ENCODE data around the gene LCLAT1. TPM values are rescaled to one million over a fixed set of nuclear protein-coding genes. Genes with fewer than 3 reads are reported as not detected.

The LCLAT1 gene
- total RNA-seq, 1 experiment from 2014 or later: 23.9 TPM

DNA sequence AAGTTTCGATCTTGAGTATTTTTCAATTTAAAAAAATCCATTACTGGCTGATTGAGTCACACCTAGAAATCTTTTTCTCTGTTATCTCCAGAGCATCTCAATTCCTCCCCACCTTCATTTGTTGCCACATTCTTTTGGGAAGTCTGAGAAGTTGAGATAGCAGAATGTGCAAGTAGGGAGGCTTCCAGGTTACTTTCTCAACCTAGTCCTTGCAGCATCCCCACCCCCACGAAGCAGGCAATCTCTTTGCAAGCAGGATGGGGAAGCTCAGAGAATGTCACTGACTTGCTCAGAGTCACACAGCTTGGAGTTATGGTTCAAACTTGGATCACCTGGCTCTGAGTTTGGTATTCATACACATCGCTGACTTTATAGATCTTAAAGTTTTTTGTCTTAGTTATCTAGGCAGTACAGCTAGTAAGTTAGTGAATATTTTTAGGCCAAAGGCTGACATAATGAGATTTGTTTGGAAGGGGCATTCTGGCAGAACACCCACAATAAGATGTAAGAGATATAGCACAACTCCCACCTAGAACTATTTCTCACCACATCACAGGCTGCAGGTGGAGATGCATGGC is 25.9 kb upstream of the LCLAT1 start:
- no peak for DNase-seq (ENCODE audit: low read depth, low spot score)
- in situ Hi-C loops (cut with HindIII; ENCODE audit: low pct_unique_long_range_greater_than_20kb, low sequenced_read_pairs): no loop called here

DNA sequence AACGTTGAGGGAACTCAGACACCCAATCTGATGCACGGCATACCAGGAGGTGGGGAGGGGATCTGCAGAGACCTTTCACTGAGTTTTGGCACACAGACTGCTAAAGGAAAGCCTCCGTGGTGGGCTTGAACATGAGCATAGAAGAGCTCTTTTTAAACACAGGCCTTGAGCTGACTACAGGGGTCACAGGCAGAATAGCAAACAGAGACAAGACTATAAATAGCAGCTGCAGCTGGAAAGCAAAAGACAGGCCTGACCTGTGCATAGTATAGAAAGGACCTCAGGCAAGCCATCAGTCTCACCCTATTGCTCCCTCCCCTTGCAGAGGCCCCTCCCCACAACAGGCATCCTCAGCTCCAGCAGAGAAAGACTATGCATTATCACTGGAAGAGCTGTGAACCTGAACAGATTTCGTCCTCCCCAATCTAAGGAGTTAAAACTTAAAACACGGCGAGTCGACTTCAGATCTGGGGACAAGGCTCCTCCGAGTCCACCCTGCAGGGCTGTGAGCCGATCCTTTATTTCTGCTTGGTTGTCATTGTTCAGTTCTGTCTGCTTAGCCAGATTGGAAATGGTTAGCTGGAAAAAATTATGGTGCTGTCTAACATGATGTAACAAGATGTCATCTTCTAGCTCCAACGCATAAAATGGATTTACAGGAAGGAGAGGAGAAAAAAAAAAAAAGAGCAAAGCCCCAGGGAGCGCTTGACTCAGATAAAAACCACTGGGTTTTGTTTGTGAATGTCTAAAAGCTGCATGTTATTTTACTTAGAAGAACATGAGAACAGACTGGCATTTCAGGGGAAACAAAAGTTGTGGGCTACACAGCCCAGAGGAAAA is 25.2 kb upstream of the LCLAT1 start:
- in situ Hi-C loops (cut with HindIII; ENCODE audit: low pct_unique_long_range_greater_than_20kb, low sequenced_read_pairs): no loop called here
- peak; percentile 55 for DNase-seq (ENCODE audit: low read depth, low spot score)

DNA sequence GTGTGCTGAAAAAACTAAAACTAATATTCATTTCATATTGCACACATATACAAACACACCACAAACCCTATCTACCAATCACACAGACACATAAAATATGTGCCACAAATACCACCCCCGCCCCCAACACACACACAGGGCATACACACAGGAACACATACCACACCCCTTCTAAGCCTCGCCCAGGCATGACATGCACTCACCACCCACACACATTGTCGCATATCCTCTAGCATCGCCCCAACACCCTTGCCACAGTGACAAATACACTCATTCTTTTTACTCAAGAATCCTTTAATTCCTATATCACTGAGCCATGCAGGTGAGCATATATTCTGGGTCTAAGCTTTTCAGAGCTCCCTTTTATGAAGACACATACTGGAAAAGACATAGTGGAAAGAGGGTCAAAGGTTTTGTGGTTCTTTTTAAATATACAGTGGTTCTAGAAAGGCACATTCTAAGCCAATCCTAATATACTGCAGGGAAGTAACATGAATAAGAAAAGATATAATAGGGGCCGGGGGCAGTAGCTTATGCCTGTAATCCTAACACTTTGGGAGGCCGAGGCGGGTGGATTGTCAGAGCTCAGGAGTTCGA is 24.5 kb upstream of the LCLAT1 start:
- in situ Hi-C loops (cut with HindIII; ENCODE audit: low pct_unique_long_range_greater_than_20kb, low sequenced_read_pairs): no loop called here
- peak; percentile 49 for DNase-seq (ENCODE audit: low read depth, low spot score)

- DNase-seq (ENCODE audit: low read depth, low spot score): no peak
- in situ Hi-C loops (cut with HindIII; ENCODE audit: low pct_unique_long_range_greater_than_20kb, low sequenced_read_pairs): no loop called here
Observed at GRCh38 chr2:30424231-30424630, 22.8 kb upstream of the LCLAT1 start.

- DNase-seq (ENCODE audit: low read depth, low spot score): no peak
- in situ Hi-C loops (cut with HindIII; ENCODE audit: low pct_unique_long_range_greater_than_20kb, low sequenced_read_pairs): no loop called here
Observed at GRCh38 chr2:30425326-30425725, 21.7 kb upstream of the LCLAT1 start.

DNA sequence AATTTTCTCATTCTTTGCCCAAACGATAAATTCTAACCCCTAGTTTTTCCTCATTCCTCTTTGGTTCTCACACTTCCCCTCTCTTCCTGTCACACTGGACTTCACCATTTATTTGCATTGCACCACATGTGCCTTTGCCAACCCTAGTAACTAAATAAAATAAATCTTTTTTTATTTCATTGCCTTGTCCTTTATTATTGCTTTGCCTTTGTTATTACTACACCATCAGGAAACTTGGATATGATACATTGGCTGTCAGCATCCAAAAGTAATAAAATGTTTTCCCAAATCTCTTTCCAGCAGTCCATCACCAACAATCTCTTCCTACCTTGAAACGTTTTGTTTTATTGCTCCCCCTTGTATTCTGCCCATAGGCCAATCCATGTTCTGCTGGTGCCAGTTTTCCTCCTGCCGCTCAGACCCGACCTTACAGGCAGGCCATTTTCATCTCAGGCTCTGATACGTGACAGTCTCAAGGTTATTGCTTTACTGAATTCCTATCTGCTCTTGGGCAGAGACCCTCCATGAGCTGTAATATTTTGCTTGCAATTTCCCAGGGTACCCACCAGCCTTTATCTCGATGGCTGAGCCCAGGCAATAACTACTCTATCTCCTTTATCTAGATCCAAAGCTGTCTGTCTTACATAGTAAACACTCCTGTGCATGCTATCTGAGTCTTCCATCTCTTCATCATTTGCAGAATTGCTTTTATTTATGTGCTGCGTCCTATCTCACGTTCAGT is 19.3 kb upstream of the LCLAT1 start:
- in situ Hi-C loops (cut with HindIII; ENCODE audit: low pct_unique_long_range_greater_than_20kb, low sequenced_read_pairs): no loop called here
- DNase-seq (ENCODE audit: low read depth, low spot score): no peak

DNA sequence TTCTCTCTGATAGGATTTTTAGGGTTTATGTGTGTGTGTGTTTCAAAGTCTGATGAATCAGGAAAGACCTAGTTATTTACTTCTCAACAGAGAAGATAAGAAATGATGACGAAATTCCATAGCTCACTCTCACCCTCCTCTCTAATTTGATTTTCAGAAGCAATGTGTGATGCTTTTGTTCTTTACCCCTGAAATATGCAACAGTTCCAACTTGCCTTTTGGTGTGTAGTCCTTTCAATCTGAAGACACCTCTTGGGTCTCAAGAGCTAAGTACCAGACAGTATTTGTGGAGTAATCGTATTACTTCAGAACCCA is 18.7 kb upstream of the LCLAT1 start:
- in situ Hi-C loops (cut with HindIII; ENCODE audit: low pct_unique_long_range_greater_than_20kb, low sequenced_read_pairs): no loop called here
- DNase-seq (ENCODE audit: low read depth, low spot score): no peak

GRCh38 chr2:30428827-30429461 is 18.1 kb upstream of the LCLAT1 start:
- in situ Hi-C loops (cut with HindIII; ENCODE audit: low pct_unique_long_range_greater_than_20kb, low sequenced_read_pairs): no loop called here

GRCh38 chr2:30433541-30434299 is 13.3 kb upstream of the LCLAT1 start:
- in situ Hi-C loops (cut with HindIII; ENCODE audit: low pct_unique_long_range_greater_than_20kb, low sequenced_read_pairs): no loop called here
- no peak for DNase-seq (ENCODE audit: low read depth, low spot score)

More at GRCh38 chr2:30428827-30429461, 18.1 kb upstream of the LCLAT1 start:
- no peak for DNase-seq (ENCODE audit: low read depth, low spot score)

GRCh38 chr2:30434708-30435107 is 12.3 kb upstream of the LCLAT1 start:
- no peak for DNase-seq (ENCODE audit: low read depth, low spot score)
- in situ Hi-C loops (cut with HindIII; ENCODE audit: low pct_unique_long_range_greater_than_20kb, low sequenced_read_pairs): no loop called here

- in situ Hi-C loops (cut with HindIII; ENCODE audit: low pct_unique_long_range_greater_than_20kb, low sequenced_read_pairs): no loop called here
Observed at GRCh38 chr2:30436859-30437435, 10.1 kb upstream of the LCLAT1 start.

DNA sequence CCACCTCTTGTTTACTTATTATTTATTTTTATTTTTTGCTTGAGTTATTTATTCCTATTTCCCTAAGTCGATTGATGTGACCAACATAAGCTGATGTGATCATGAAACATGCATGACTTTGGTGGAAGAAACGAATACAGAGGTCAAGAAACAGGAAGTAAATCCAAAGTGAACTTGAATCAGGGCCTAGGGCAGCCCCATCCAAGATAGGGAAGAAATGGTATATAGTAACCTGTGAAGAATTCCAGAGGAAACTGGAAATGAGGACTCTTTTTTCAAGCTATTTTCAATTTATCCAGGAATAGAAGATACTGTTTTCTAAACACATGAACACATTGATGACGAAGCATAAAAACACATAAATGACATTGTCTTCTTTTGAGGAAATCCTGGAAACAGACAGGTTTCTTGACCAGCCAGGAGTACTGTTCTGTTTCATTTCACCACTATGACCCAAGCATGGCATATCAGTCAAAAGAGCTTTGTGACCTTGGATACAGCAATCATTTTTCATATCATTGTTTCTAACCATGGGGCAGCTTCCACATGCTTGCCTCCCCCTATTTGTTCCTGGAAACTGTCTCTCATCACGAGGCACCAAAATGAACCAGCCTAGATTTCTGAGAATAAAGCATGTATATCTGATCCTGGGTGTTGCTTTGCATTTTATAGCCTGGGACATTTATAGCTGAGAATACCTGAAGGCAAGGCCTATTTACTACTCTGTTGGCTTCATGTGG is 9.1 kb upstream of the LCLAT1 start:
- in situ Hi-C loops (cut with HindIII; ENCODE audit: low pct_unique_long_range_greater_than_20kb, low sequenced_read_pairs): no loop called here
- peak; percentile 10 for DNase-seq (ENCODE audit: low read depth, low spot score)

More at GRCh38 chr2:30436859-30437435, 10.1 kb upstream of the LCLAT1 start:
- no peak for DNase-seq (ENCODE audit: low read depth, low spot score)

DNA sequence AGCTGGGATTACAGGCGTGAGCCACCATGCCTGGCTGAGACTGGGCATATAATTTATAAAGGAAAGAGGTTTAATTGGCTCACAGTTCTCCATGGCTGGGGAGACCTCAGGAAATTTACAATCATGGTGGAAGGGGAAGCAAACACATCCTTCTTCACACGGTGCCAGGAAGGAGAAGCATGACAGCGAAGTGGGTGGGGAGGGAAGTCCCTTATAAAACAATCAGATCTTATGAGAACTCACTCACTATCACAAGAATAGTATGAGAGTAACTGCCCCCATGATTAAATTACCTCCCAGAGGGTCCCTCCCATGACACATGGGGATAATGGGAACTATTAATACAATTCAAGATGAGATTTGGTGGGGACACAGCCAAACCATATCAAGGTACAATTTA is 7.8 kb upstream of the LCLAT1 start:
- no peak for DNase-seq (ENCODE audit: low read depth, low spot score)
- in situ Hi-C loops (cut with HindIII; ENCODE audit: low pct_unique_long_range_greater_than_20kb, low sequenced_read_pairs): no loop called here

DNA sequence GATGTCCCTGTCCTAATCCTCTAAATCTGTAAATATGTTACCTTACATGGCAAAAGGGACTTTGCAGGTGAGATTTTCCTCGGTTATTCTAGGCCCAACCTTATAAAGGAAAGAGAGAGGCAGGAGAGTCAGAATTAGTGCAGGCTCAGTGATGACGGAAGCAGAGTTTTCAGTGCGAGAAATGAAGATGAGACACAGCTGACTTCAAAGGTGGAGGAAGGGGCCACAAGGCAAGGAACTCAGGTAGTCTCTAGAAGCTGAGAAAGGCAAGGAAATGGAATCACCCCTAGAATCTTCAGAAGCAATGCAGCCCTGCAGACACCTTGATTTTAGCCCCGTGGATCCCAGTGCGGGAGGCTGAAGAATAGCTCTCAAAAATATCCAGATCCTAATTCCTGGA is 7.2 kb upstream of the LCLAT1 start:
- no peak for DNase-seq (ENCODE audit: low read depth, low spot score)
- in situ Hi-C loops (cut with HindIII; ENCODE audit: low pct_unique_long_range_greater_than_20kb, low sequenced_read_pairs): no loop called here

GRCh38 chr2:30441023-30441422 is 6.0 kb upstream of the LCLAT1 start:
- in situ Hi-C loops (cut with HindIII; ENCODE audit: low pct_unique_long_range_greater_than_20kb, low sequenced_read_pairs): no loop called here
- DNase-seq (ENCODE audit: low read depth, low spot score): no peak

DNA sequence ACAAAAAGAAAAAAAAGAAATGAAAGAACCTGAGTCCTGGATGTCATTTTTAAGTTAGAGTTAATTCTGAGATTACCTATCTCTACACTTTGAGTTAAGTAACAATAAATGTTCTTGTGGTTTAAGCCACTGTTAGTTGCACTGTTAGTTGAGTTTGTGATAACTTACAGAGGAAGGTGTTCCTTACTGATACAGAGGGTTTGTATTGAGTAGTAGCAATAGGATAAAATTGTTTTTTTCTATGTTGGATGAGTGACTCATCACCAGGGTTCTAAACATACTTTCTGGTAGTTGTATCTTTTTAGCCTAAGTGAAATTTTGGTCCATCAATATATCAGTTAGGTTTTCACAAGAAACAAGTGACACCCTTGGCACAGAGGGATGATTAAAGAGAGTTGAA is 4.0 kb upstream of the LCLAT1 start:
- in situ Hi-C loops (cut with HindIII; ENCODE audit: low pct_unique_long_range_greater_than_20kb, low sequenced_read_pairs): no loop called here
- DNase-seq (ENCODE audit: low read depth, low spot score): no peak

Measured in SK-MEL-5 (cell line).